ENCODE measurements around the gene PMF1. TPM values are rescaled to one million over a fixed set of nuclear protein-coding genes. Genes with fewer than 3 reads are reported as not detected.

The PMF1 gene
- total and polyA plus RNA-seq, 2 of the 13 experiments (the other 11 are each of a cell fraction or from before 2014, with no cell fraction given): 72.5 to 89.0 TPM

DNA sequence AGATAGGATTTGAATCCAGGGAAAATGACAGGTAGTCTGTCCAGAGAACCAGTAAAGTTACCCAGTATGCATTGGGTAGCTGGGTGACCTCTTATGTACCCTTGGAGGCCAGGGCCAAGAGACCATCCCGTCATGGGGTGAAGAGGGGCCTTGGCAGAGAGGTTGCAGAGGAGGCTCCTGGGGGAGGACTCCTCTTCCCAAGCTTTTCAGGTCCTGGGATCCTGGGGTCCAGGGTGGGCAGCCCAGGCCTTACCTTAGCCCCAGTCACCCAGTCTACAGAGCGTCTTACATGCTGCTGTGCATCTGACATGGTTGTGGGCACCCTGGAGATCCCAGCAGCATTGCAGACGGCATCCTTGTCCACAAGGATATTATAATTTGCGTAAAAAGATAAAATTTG, 14.0 kb downstream of the PMF1 start:
- Histone ChIP-seq H3K79me2 (ENCODE audit: insufficient read depth, low read length) (no peaks in the 10 kb centered on the region), H3K4me3 (replicated peaks in 1 of 3; ENCODE audit: insufficient read depth in 1 of 3, low read depth in 2 of 3, low read length in 3 of 3) (no peak overlapping the region), H4K20me1 (ENCODE audit: insufficient read depth, low read length) (no peaks in the 10 kb centered on the region), H3K27ac (ENCODE audit: extremely low read length, insufficient read depth, low read length) (no peak overlapping the region), H3K27me3 (ENCODE audit: control insufficient read depth in 1 of 2, insufficient read depth in 2 of 2, low read length in 2 of 2) (no peaks in the 10 kb centered on the region), H3K9me3 (ENCODE audit: low read length) (no peaks in the 10 kb centered on the region), H2AFZ (ENCODE audit: low read length) (no peak overlapping the region), H3K9ac (ENCODE audit: insufficient read depth, low read depth, low read length) (no peak overlapping the region), H3K4me1 (ENCODE audit: insufficient read depth, low read length) (peaks cover 17% of the 10 kb centered on the region), H3K4me2 (ENCODE audit: low read depth, low read length) (no peak overlapping the region), H3K36me3 (replicated peaks in 1 of 2; ENCODE audit: control insufficient read depth in 1 of 2, insufficient read depth in 2 of 2, low read length in 2 of 2) (peaks cover 16 to 47% of the 10 kb centered on the region in 2 experiments)
- intact Hi-C loops (cut with micrococcal nuclease; ENCODE audit: unreplicated experiment) (no loop called here), in situ Hi-C loops (cut with HindIII; ENCODE audit: extremely low pct_ligation_motif_present, low pct_unique_long_range_greater_than_20kb) (loop anchor here (5.0 kb wide), 1 partner anchor 84 kb away; no protein-coding TSS in a partner anchor)
- ChIA-PET POLR2A (interaction anchor here (2.0 to 4.1 kb wide), 2 partner anchors 54 to 80 kb away, joined by 5 to 38 read pairs; no protein-coding TSS in a partner anchor), CTCF (ENCODE audit: low intra/inter-chr PET ratio, low total read pairs) (interaction anchor here (1.4 kb wide), 1 partner anchor 80 kb away, joined by 3 read pairs; no protein-coding TSS in a partner anchor)
- WGBS (ENCODE audit: low lambda C conversion rate): 100% methylated on average over 2 of the region's 4 CpGs
- ATAC-seq (no peak), FAIRE-seq (no peak), DNase-seq (ENCODE audit: low spot score) (no peak)
- BruUV-seq (replicated peaks): no TSS peak
- TF ChIP-seq KDM4B (CRISPR knock-in tag; IDR thresholded peaks at IDR 0.05) (no peak), ZNF614 (CRISPR knock-in tag; IDR thresholded peaks at IDR 0.05; ENCODE audit: borderline replicate concordance) (no peak)

DNA sequence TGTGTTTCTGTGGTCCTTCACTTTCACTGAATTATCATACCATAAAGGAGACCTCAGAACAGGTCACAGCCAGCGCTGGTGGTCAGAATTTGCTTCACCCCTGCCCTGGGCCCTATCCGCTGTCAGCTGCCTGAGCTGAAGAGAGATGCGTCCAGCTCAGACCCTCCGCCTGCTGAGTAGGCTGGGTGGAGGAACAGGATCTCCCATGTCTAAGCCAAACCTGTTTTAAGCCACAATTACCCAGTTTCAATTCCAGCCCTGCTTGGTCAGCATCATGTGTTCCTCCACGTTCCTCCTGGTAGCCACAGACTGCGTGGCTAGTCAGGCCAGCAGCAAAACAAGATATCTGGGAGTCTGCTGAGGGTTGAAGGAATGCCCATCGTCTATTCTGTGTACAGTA, 15.7 kb downstream of the PMF1 start:
- Histone ChIP-seq H4K20me1 (ENCODE audit: insufficient read depth, low read length) (no peaks in the 10 kb centered on the region), H3K27me3 (ENCODE audit: control insufficient read depth in 1 of 2, insufficient read depth in 2 of 2, low read length in 2 of 2) (no peaks in the 10 kb centered on the region), H3K4me1 (ENCODE audit: insufficient read depth, low read length) (peaks cover 17% of the 10 kb centered on the region), H3K36me3 (replicated peaks in 1 of 2; ENCODE audit: control insufficient read depth in 1 of 2, insufficient read depth in 2 of 2, low read length in 2 of 2) (peaks cover 10 to 40% of the 10 kb centered on the region in 2 experiments), H3K27ac (ENCODE audit: extremely low read length, insufficient read depth, low read length) (no peak overlapping the region), H3K9me3 (ENCODE audit: low read length) (no peaks in the 10 kb centered on the region), H3K79me2 (ENCODE audit: insufficient read depth, low read length) (no peaks in the 10 kb centered on the region), H3K9ac (ENCODE audit: insufficient read depth, low read depth, low read length) (no peak overlapping the region), H2AFZ (ENCODE audit: low read length) (no peak overlapping the region), H3K4me2 (ENCODE audit: low read depth, low read length) (no peak overlapping the region), H3K4me3 (replicated peaks in 1 of 3; ENCODE audit: insufficient read depth in 1 of 3, low read depth in 2 of 3, low read length in 3 of 3) (no peak overlapping the region)
- DNase-seq (ENCODE audit: low spot score) (no peak), ATAC-seq (no peak), FAIRE-seq (no peak)
- intact Hi-C loops (cut with micrococcal nuclease; ENCODE audit: unreplicated experiment) (no loop called here), in situ Hi-C loops (cut with HindIII; ENCODE audit: extremely low pct_ligation_motif_present, low pct_unique_long_range_greater_than_20kb) (loop anchor here (5.0 kb wide), 1 partner anchor 86 kb away; no protein-coding TSS in a partner anchor)
- WGBS (ENCODE audit: low lambda C conversion rate): 77% methylated on average over 7 of the region's 7 CpGs
- no peak for TF ChIP-seq ZSCAN12 (CRISPR knock-in tag; IDR thresholded peaks at IDR 0.05)
- no peak for TF ChIP-seq TBX3 (IDR thresholded peaks at IDR 0.05; ENCODE audit: borderline replicate concordance)
- TF ChIP-seq ZNF350 (CRISPR knock-in tag; IDR thresholded peaks at IDR 0.05; ENCODE audit: borderline replicate concordance, low read depth): no peak
- no peak for TF ChIP-seq KDM5B (CRISPR knock-in tag; IDR thresholded peaks at IDR 0.05; ENCODE audit: borderline replicate concordance)
- TF ChIP-seq NRL (CRISPR knock-in tag; IDR thresholded peaks at IDR 0.05; ENCODE audit: borderline replicate concordance): no peak
- no peak for TF ChIP-seq TEAD2 (CRISPR knock-in tag; IDR thresholded peaks at IDR 0.05)
- TF ChIP-seq TEAD3 (CRISPR knock-in tag; optimal IDR thresholded peaks at IDR 0.05; ENCODE audit: borderline replicate concordance): no peak
- TF ChIP-seq U2AF1 (optimal IDR thresholded peaks at IDR 0.05; ENCODE audit: low read depth, low read length): no peak
- TF ChIP-seq, protein P1, sequence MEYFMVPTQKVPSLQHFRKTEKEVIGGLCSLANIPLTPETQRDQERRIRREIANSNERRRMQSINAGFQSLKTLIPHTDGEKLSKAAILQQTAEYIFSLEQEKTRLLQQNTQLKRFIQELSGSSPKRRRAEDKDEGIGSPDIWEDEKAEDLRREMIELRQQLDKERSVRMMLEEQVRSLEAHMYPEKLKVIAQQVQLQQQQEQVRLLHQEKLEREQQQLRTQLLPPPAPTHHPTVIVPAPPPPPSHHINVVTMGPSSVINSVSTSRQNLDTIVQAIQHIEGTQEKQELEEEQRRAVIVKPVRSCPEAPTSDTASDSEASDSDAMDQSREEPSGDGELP (IDR thresholded peaks at IDR 0.05; ENCODE audit: borderline replicate concordance, low read depth): no peak
- TF ChIP-seq MEIS1 (CRISPR knock-in tag; IDR thresholded peaks at IDR 0.05; ENCODE audit: borderline replicate concordance): no peak
- no peak for TF ChIP-seq MZF1 (CRISPR knock-in tag; IDR thresholded peaks at IDR 0.05; ENCODE audit: borderline replicate concordance)
- POLR2A ChIA-PET: interaction anchor here (1.7 kb wide), 1 partner anchor 16 kb away, joined by 4 read pairs; the partner anchor contains the start of gene PMF1
- CTCF ChIA-PET (ENCODE audit: low intra/inter-chr PET ratio, low total read pairs): no interaction called here
- BruUV-seq (replicated peaks): no TSS peak

All from HepG2 (cell line).